MG63 (cell line): Measurements from ENCODE around the gene KRAS. TPM values are rescaled to one million over a fixed set of nuclear protein-coding genes. Genes with fewer than 3 reads are reported as not detected.

Source experiments
- DNase-seq: peaks from one replicate; pipeline ENCODE4 v3.0.0-alpha.2; 2020
- H3K27me3 ChIP-seq: fragments of 250-450 bp; sonication (Bioruptor Pico); 2 replicates; pipeline ENCODE4 v1.5.1; 2020; ENCODE audit warnings: mild to moderate bottlenecking, moderate library complexity
- H3K36me3 ChIP-seq: fragments of 250-450 bp; sonication (Bioruptor Pico); 2 replicates; pipeline ENCODE4 v1.5.1; 2020; ENCODE audit warnings: mild to moderate bottlenecking, moderate library complexity
- H3K4me3 ChIP-seq: fragments of 250-450 bp; sonication (Bioruptor Pico); 2 replicates; pipeline ENCODE4 v1.5.1; 2020; ENCODE audit warnings: mild to moderate bottlenecking, moderate library complexity
- H3K9me3 ChIP-seq: fragments of 250-450 bp; sonication (Bioruptor Pico); 2 replicates; pipeline ENCODE4 v1.5.1; 2020; ENCODE audit warnings: mild to moderate bottlenecking, moderate library complexity
- total RNA-seq: library from RNA; depleted of rRNA; stranded (reverse); fragments of >200 nt; shearing (Covaris generic); gene quantifications from 2 replicates; pipeline ENCODE4 v1.2.3, GENCODE V29; 2014; ENCODE audit warnings: low replicate concordance; rRNA removed

KRAS gene
- total RNA-seq, 1 experiment from 2014 or later, result 4.1 TPM

GRCh38 chr12:25186038-25186787 lies 64.5 kb downstream of the KRAS start:
- no peak for DNase-seq
- H3K36me3 ChIP-seq, result no peaks in the 10 kb centered on the region
- H3K4me3 ChIP-seq, result no peak overlapping the region
- no peaks in the 10 kb centered on the region for H3K27me3 ChIP-seq
- no peaks in the 10 kb centered on the region for H3K9me3 ChIP-seq

- no peak overlapping the region for H3K4me3 ChIP-seq
- H3K9me3 ChIP-seq, result no peaks in the 10 kb centered on the region
- H3K36me3 ChIP-seq, result no peaks in the 10 kb centered on the region
- no peaks in the 10 kb centered on the region for H3K27me3 ChIP-seq
- no peak for DNase-seq
Observed at GRCh38 chr12:25184132-25184531, 66.6 kb downstream of the KRAS start.

GRCh38 chr12:25182765-25183164 lies 68.0 kb downstream of the KRAS start:
- Histone ChIP-seq H3K4me3 (no peak overlapping the region), H3K36me3 (no peaks in the 10 kb centered on the region), H3K9me3 (no peaks in the 10 kb centered on the region), H3K27me3 (no peaks in the 10 kb centered on the region)
- DNase-seq, result no peak

DNA sequence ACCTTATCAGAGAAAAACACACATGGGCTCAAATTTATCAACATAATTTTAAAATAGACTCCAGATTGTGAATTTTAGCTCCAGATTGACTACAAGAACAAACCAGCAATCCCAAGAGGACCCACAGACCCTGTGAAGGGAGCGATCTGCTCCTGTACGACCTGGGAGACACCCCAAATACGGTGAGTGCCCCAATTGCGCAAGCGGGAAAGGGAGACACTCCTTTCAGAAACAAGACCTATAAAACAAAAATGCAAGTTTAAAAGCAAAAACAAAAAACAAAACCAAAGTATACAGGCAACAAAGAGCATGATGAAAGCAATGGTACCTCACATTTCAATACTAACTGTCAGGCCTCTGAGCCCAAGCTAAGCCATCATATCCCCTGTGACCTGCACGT lies 87.9 kb downstream of the KRAS start:
- no peaks in the 10 kb centered on the region for H3K9me3 ChIP-seq
- no peak overlapping the region for H3K4me3 ChIP-seq
- no peaks in the 10 kb centered on the region for H3K27me3 ChIP-seq
- DNase-seq, result no peak
- H3K36me3 ChIP-seq, result no peaks in the 10 kb centered on the region

DNA sequence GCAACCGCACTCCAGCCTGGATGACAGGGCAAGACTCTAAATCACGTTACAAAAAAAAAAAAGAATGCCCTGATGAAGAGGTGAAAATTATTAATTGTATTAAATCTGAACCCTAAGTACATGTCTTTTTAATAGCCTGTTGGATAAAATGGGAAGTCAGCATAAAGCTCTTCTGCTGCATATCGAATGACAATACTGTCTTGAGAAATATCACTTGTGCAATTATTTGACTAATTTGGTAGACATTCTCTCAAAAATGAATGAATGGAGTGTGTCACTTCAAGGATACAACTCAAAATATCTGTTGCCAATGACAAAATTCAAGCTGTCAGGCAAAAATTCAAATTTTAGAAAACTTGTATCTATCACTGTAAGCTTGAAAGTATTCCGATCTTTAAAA lies 94.7 kb downstream of the KRAS start:
- no peak for DNase-seq
- Histone ChIP-seq H3K4me3 (no peak overlapping the region), H3K9me3 (no peaks in the 10 kb centered on the region), H3K36me3 (no peaks in the 10 kb centered on the region), H3K27me3 (no peaks in the 10 kb centered on the region)

GRCh38 chr12:25155022-25155576 lies 95.6 kb downstream of the KRAS start:
- Histone ChIP-seq H3K36me3 (no peaks in the 10 kb centered on the region), H3K9me3 (no peaks in the 10 kb centered on the region), H3K4me3 (no peak overlapping the region), H3K27me3 (no peaks in the 10 kb centered on the region)
- DNase-seq, result no peak

Other genes starting within 250 kb of the KRAS start
- gene DNAI7, start 55.8 kb downstream of the KRAS start, total RNA-seq, result 0.84 TPM in 1 of 2 replicates, not detected in the other
- gene ETFRF1, start 55.7 kb downstream of the KRAS start, total RNA-seq, result 25.6 and 71.4 TPM in 2 replicates